ENCODE measurements around the gene B4GALNT2. TPM values are rescaled to one million over a fixed set of nuclear protein-coding genes. Genes with fewer than 3 reads are reported as not detected.

B4GALNT2 gene
- polyA plus RNA-seq, 3 donors: not detected

DNA sequence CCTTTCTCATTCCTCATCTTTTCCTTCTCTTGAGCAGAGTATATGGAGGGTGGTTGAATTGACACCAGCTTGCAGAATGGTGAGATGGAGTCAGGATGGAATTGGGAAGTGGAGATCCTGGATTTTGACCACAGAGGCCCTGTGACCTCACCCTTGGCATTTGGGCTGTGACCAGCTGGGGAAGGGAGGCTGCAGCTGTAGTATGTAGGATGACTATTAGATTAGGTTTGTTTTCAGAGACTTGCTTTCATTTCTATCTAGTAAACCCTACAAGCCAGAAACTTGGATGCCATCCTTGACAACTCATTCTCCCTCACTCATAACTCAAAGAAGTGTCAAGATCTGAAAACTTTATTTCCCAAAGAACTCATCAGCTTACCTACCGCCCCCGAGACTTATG lies 71.9 kb downstream of the B4GALNT2 start:
- no peak overlapping the region for H3K27ac Mint-ChIP-seq
- intact Hi-C loops (cut with micrococcal nuclease): no loop called here
- WGBS (ENCODE audit: insufficient coverage): 100% methylated on average over 2 of the region's 2 CpGs
- TF ChIP-seq, protein P1, sequence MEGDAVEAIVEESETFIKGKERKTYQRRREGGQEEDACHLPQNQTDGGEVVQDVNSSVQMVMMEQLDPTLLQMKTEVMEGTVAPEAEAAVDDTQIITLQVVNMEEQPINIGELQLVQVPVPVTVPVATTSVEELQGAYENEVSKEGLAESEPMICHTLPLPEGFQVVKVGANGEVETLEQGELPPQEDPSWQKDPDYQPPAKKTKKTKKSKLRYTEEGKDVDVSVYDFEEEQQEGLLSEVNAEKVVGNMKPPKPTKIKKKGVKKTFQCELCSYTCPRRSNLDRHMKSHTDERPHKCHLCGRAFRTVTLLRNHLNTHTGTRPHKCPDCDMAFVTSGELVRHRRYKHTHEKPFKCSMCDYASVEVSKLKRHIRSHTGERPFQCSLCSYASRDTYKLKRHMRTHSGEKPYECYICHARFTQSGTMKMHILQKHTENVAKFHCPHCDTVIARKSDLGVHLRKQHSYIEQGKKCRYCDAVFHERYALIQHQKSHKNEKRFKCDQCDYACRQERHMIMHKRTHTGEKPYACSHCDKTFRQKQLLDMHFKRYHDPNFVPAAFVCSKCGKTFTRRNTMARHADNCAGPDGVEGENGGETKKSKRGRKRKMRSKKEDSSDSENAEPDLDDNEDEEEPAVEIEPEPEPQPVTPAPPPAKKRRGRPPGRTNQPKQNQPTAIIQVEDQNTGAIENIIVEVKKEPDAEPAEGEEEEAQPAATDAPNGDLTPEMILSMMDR (IDR thresholded peaks at IDR 0.05): no peak
- peaks cover 0 to 1% (median 0%) of the 10 kb centered on the region in 7 donors for H3K9me3 Mint-ChIP-seq
- H3K4me1 Mint-ChIP-seq: peaks cover 41% of the 10 kb centered on the region
- peaks cover 2 to 10% (median 7%) of the 10 kb centered on the region in 3 donors for H3K27me3 Mint-ChIP-seq (ENCODE audit: low read depth in 3 of 3)
- no peak overlapping the region for H3K4me3 Mint-ChIP-seq
- no peaks in the 10 kb centered on the region for H3K79me2 ChIP-seq (ENCODE audit: insufficient read depth, low read length)
- no peaks in the 10 kb centered on the region for H3K9me3 ChIP-seq (replicated peaks in 1 of 2; ENCODE audit: control insufficient read depth in 1 of 2, insufficient read depth in 1 of 2, low read length in 2 of 2)
- peaks cover 0 to 3% of the 10 kb centered on the region in 2 donors for H3K36me3 Mint-ChIP-seq
- no peak overlapping the region for H3K4me3 ChIP-seq (replicated peaks in 1 of 3; ENCODE audit: low read depth in 2 of 3, low read length in 3 of 3)
- no peak overlapping the region for H2AFZ ChIP-seq (ENCODE audit: insufficient read depth, low read depth, low read length, poor library complexity, severe bottlenecking)
- H3K36me3 ChIP-seq (replicated peaks in 1 of 2; ENCODE audit: control insufficient read depth in 1 of 2, insufficient read depth in 2 of 2, low read length in 2 of 2): no peaks in the 10 kb centered on the region
- H3K27ac ChIP-seq (ENCODE audit: low read depth in 1 of 2, low read length in 2 of 2): no peak overlapping the region
- peaks cover 22% of the 10 kb centered on the region in 2 donors for H3K4me1 ChIP-seq (ENCODE audit: control insufficient read depth in 1 of 2, insufficient read depth in 2 of 2, low read length in 2 of 2)
- no peak overlapping the region for H3K9ac ChIP-seq (ENCODE audit: insufficient read depth, low read length, poor library complexity, severe bottlenecking)
- no peak for DNase-seq
- no peak overlapping the region for H3K4me2 ChIP-seq (replicated peaks; ENCODE audit: extremely low read depth, low read length, poor library complexity, severe bottlenecking)
- no peaks in the 10 kb centered on the region for H3K27me3 ChIP-seq (ENCODE audit: control insufficient read depth in 2 of 2, insufficient read depth in 2 of 2, low read length in 2 of 2)
- H4K20me1 ChIP-seq (ENCODE audit: insufficient read depth, low read length): no peaks in the 10 kb centered on the region

DNA sequence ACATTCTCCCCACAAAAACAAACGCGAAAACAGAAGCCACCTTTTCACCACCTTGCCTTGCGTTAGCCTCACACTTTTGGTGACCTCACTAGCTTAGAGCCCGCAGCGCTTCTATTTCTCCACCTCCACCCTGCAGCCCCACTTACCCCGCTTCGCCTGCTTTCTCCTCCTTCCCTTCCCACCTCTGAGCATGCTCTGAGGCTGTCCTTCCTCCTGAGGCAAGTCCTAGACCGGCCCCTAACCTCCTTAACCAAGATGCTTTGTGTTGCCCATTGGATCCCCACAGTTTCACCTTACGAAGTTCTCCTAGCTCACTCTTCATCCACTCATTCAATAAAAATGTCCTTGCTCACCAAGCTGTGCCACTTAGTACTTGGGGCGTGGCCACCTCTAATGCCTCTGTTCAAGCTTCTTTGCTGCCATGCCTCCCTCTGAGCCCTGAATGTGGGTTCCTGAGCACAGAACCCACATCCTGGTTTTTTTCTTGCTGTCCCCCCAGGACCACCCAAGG lies 76.5 kb downstream of the B4GALNT2 start:
- Histone ChIP-seq H3K79me2 (ENCODE audit: insufficient read depth, low read length) (peaks cover 32% of the 10 kb centered on the region), H3K9me3 (replicated peaks in 1 of 2; ENCODE audit: control insufficient read depth in 1 of 2, insufficient read depth in 1 of 2, low read length in 2 of 2) (no peaks in the 10 kb centered on the region), H3K36me3 (replicated peaks in 1 of 2; ENCODE audit: control insufficient read depth in 1 of 2, insufficient read depth in 2 of 2, low read length in 2 of 2) (no peaks in the 10 kb centered on the region), H2AFZ (ENCODE audit: insufficient read depth, low read depth, low read length, poor library complexity, severe bottlenecking) (no peak overlapping the region), H3K4me3 (replicated peaks in 1 of 3; ENCODE audit: low read depth in 2 of 3, low read length in 3 of 3) (peak overlapping the region in 1 of 3 experiments; percentile 72), H3K27ac (ENCODE audit: low read depth in 1 of 2, low read length in 2 of 2) (no peak overlapping the region), H3K4me1 (ENCODE audit: control insufficient read depth in 1 of 2, insufficient read depth in 2 of 2, low read length in 2 of 2) (peaks cover 58 to 59% of the 10 kb centered on the region in 2 donors), H4K20me1 (ENCODE audit: insufficient read depth, low read length) (peaks cover 17% of the 10 kb centered on the region), H3K9ac (ENCODE audit: insufficient read depth, low read length, poor library complexity, severe bottlenecking) (no peak overlapping the region), H3K4me2 (replicated peaks; ENCODE audit: extremely low read depth, low read length, poor library complexity, severe bottlenecking) (peak overlapping the region; percentile 67), H3K27me3 (ENCODE audit: control insufficient read depth in 2 of 2, insufficient read depth in 2 of 2, low read length in 2 of 2) (no peaks in the 10 kb centered on the region)
- 86% methylated on average over 10 of the region's 10 CpGs for WGBS (ENCODE audit: insufficient coverage)
- H3K9me3 Mint-ChIP-seq: peaks cover 0 to 2% (median 0%) of the 10 kb centered on the region in 7 donors
- no peak for DNase-seq
- TF ChIP-seq, protein P1 (IDR thresholded peaks at IDR 0.05): no peak
- intact Hi-C loops (cut with micrococcal nuclease): no loop called here
- H3K4me3 Mint-ChIP-seq: peak overlapping the region in 1 of 2 donors; percentile 92
- peak overlapping the region in 3 of 7 donors; percentile 1 to 48 (median 43) for H3K27ac Mint-ChIP-seq
- H3K36me3 Mint-ChIP-seq: peaks cover 10 to 14% of the 10 kb centered on the region in 2 donors
- peaks cover 2 to 6% (median 6%) of the 10 kb centered on the region in 3 donors for H3K27me3 Mint-ChIP-seq (ENCODE audit: low read depth in 3 of 3)
- peaks cover 70% of the 10 kb centered on the region for H3K4me1 Mint-ChIP-seq
